GM18526 (cell line): ENCODE data around the gene ADCY10.

Experiments
- POLR2A ChIP-seq: IDR thresholded peaks from 3 replicates; pipeline ENCODE4 v1.6.1; 2011; ENCODE audit not compliant: insufficient read length; ENCODE audit errors: extremely low read depth

ADCY10 gene

GRCh38 chr1:167864392-167865032 lies 49.4 kb downstream of the ADCY10 start:
- TF ChIP-seq POLR2A = no peak

DNA sequence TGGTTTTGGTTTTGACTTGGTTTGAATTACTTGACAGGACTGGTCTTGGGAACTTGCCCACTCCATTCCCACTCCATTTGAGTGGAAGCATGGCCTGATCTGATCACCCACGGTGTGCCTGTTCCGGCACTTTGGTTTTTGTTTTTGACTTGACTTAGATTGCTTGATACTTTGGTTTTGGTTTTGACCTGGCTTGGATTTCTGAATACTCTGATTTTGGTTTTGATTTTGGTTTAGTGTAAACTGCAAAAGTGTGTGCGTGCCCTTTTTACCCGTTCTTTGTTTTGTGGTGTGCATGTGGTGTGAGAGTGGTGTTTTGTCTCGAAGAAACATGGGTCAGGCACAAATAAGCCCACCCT lies 50.0 kb downstream of the ADCY10 start:
- no peak for TF ChIP-seq POLR2A

DNA sequence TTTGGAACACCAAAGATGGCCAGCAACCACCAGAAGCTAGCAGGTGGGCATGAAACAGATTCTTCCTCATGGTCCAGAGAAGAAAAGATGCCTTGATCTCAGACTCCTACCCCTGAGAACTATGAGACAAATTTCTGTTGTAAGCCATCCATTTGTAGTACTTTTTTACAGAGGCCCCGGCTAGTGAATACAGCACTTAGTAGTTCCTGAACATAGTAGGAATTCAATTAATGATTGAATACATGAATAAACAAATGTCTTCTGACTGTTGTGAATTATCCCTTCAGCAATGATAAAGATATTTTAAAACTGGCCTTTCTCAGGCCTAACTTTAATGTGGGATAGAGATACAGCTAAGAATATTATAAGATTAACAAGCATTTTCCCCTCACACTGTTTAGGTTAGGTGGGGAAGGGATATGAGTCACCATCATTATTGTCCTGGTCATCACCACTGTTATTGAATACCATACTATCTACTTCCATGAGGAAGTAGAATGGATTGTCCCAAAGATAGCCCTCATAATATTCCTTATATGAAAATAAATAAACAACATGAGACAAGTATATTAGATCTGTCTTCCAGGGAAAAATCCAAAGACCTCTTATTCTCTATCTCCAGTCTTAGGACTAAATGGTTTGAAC lies 51.4 kb downstream of the ADCY10 start:
- TF ChIP-seq POLR2A = no peak

GRCh38 chr1:167861664-167862381 lies 52.1 kb downstream of the ADCY10 start:
- no peak for TF ChIP-seq POLR2A

DNA sequence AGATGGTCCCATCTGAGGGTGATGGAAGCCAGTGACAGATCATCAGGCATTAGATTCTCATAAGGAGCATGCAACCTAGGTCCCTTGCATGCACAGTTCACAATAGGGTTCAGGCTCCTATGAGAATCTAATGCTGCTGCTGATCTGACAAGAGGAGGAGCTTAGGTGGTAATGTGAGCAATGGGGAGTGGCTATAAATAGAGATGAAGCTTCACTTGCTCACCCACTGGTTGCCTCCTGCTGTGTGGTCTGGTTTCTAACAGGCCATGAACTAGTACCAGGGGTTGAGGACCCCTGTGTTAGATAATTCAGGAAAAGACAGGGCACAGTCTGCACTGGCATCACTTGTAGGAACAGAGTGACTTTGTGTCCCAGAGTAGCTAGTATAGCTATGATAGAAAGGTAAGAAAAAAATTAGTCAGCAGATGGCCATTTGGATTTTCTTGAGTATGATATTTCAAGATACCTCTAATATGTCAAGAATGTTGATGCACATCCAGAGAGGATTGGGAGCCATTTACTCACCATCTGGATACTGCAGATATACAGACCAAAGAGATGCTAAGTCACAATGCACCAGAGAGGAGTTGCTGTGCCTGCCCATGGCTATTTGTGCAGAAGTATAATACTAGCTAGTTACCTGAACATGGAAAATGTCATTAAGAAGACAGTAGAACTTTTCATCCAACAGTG lies 53.6 kb downstream of the ADCY10 start:
- TF ChIP-seq POLR2A = no peak

GRCh38 chr1:167856711-167857418 lies 57.1 kb downstream of the ADCY10 start:
- no peak for TF ChIP-seq POLR2A

- TF ChIP-seq POLR2A = no peak
Measured at GRCh38 chr1:167854184-167854583, 59.8 kb downstream of the ADCY10 start.

GRCh38 chr1:167849666-167850065 lies 64.3 kb downstream of the ADCY10 start:
- TF ChIP-seq POLR2A = no peak

- TF ChIP-seq POLR2A = no peak
Measured at GRCh38 chr1:167842872-167843271, 71.1 kb downstream of the ADCY10 start.

- no peak for TF ChIP-seq POLR2A
Measured at GRCh38 chr1:167841530-167841929, 72.4 kb downstream of the ADCY10 start.

DNA sequence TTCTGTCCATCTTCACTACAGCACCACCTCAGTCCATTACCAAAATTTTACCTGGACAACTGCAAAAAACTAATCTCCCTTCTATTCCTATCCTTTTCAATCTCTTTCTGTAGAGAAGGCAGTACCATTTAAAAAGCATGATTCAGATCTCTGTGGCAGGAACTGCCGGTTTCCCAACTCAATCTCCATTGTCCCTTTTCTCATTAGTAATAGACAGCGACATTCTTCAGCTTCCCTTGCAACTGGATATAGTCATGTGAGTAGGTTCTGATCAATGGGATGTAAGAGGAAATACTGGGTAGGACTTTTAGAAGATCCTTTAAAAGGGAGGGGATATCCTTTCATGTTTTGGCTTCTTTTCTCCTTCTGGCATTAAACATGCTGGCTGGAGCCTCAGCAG lies 74.9 kb downstream of the ADCY10 start:
- TF ChIP-seq POLR2A = no peak

- TF ChIP-seq POLR2A = no peak
Measured at GRCh38 chr1:167837326-167837725, 76.6 kb downstream of the ADCY10 start.

- no peak for TF ChIP-seq POLR2A
Measured at GRCh38 chr1:167836197-167836596, 77.7 kb downstream of the ADCY10 start.

- TF ChIP-seq POLR2A = no peak
Measured at GRCh38 chr1:167833904-167834303, 80.0 kb downstream of the ADCY10 start.

GRCh38 chr1:167832693-167833092 lies 81.2 kb downstream of the ADCY10 start:
- no peak for TF ChIP-seq POLR2A
